Thymus (tissue), 11 donors: ENCODE measurements around the gene NPRL2. TPM values are rescaled to one million over a fixed set of nuclear protein-coding genes. Genes with fewer than 3 reads are reported as not detected.

ENCODE experiments used
- DNase-seq, 9 donors: peaks; one replicate each; pipeline ENCODE4 v3.0.0-alpha.2; 2013; ENCODE audit warnings: low spot score in 9 of 9, low read depth in 6 of 9, missing footprints in 1 of 9
- H3K27ac ChIP-seq, 2 donors: one replicate each; pipeline ENCODE4 v1.5.1; 2013; ENCODE audit warnings: control low read depth in 1 of 2, low read depth in 1 of 2, low read length in 1 of 2, mild to moderate bottlenecking in 1 of 2, moderate library complexity in 1 of 2
- H3K27me3 ChIP-seq, 2 donors: one replicate each; pipeline ENCODE4 v1.5.1; 2013; ENCODE audit warnings: low read length in 1 of 2; ENCODE audit not compliant: control insufficient read depth in 2 of 2, insufficient read depth in 1 of 2
- H3K36me3 ChIP-seq, 2 donors: one replicate each; pipeline ENCODE4 v1.5.1; 2013; ENCODE audit warnings: low read length in 1 of 2, mild to moderate bottlenecking in 1 of 2, moderate library complexity in 1 of 2; ENCODE audit not compliant: control insufficient read depth in 2 of 2, insufficient read depth in 2 of 2
- H3K4me1 ChIP-seq, 2 donors: one replicate each; pipeline ENCODE4 v1.5.1; 2013; ENCODE audit warnings: low read length in 2 of 2; ENCODE audit not compliant: control insufficient read depth in 2 of 2, insufficient read depth in 2 of 2
- H3K4me3 ChIP-seq, 2 donors: one replicate each; pipeline ENCODE4 v1.5.1; 2013; ENCODE audit warnings: low read length in 2 of 2, control low read depth in 1 of 2, mild to moderate bottlenecking in 1 of 2
- H3K9me3 ChIP-seq, 2 donors: one replicate each; pipeline ENCODE4 v1.5.1; 2013; ENCODE audit warnings: low read length in 1 of 2, mild to moderate bottlenecking in 1 of 2; ENCODE audit not compliant: control insufficient read depth in 2 of 2, insufficient read depth in 1 of 2
- WGBS: extraction: QIAGEN DNeasy Blood & Tissue Kit; methylation state at CpG from one replicate; pipeline ENCODE4 v1.1.7; 2013; 5-methylcytosine and 5-hydroxymethylcytosine counted together
- polyA plus RNA-seq: library from polyadenylated mRNA; stranded (reverse); fragments of 200-250 nt; gene quantifications from one replicate; pipeline ENCODE4 v1.2.3, GENCODE V29; 2013
- total RNA-seq: library from RNA; stranded (reverse); fragments of 120-200 nt; gene quantifications from one replicate; pipeline ENCODE4 v1.2.4, GENCODE V29; 2013
- donor health status: healthy.

The NPRL2 gene
- total and polyA plus RNA-seq, 2 donors, result 24.5 to 30.9 TPM

DNA sequence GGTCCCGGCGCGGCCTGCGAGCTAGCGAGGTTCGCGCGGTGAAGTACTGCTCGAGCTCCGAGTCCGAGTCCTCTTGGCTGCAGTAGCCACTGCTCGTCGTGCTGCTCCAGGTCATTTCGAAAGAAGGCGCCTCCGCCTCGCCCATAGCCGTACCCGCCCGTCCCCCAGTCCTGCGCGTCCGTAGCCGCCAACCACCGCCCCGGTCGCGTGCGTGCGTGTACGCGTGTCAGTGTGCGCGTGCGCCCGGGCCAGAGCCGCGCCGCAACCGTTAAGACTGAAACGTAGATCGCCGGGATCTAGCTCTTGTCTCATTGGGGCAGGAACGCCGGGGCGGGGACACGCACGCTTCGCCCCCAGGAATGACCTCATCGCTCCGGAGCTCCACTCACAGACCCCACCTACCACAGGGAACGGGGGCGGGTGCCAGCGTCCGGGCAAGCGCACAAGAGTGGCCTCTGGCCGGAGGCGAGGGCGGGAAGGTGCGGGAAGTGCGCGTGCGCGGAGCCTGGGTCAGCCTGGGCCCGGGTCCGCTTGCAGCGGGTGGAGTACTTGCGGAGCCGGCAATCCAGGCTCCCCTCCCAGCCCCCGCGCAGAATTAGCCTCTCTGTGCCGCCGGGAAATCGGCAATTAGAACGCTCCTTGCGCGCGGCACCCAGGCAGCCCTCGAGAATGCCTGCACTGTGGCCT is 13.3 kb downstream of the NPRL2 start:
- Histone ChIP-seq H3K9me3 (peaks cover 0 to 4% of the 10 kb centered on the region in 2 donors), H3K27ac (peak overlapping the region; percentile 96 to 97), H3K4me1 (peaks cover 24 to 70% of the 10 kb centered on the region in 2 donors), H3K4me3 (peak overlapping the region; percentile 68 to 86), H3K36me3 (peaks cover 1 to 15% of the 10 kb centered on the region in 2 donors), H3K27me3 (peaks cover 0 to 32% of the 10 kb centered on the region in 2 donors)
- DNase-seq, result peak; percentile 78 to 97 (median 87)
- WGBS, result under 1% methylated on average over 79 of the region's 79 CpGs

GRCh38 chr3:50336452-50337174 is 14.0 kb downstream of the NPRL2 start:
- Histone ChIP-seq H3K4me1 (peaks cover 24 to 69% of the 10 kb centered on the region in 2 donors), H3K36me3 (peaks cover 8 to 22% of the 10 kb centered on the region in 2 donors), H3K9me3 (peaks cover 0 to 4% of the 10 kb centered on the region in 2 donors), H3K4me3 (peak overlapping the region; percentile 68 to 86), H3K27me3 (peaks cover 0 to 32% of the 10 kb centered on the region in 2 donors), H3K27ac (peak overlapping the region; percentile 96 to 97)
- peak in 3 of 9 donors; percentile 30 to 55 (median 42) for DNase-seq
- 4% methylated on average over 31 of the region's 31 CpGs for WGBS

- 92% methylated on average over 5 of the region's 5 CpGs for WGBS
- no peaks in the 10 kb centered on the region for H3K9me3 ChIP-seq
- peaks cover 0 to 13% of the 10 kb centered on the region in 2 donors for H3K27me3 ChIP-seq
- no peak for DNase-seq
- peak overlapping the region in 1 of 2 donors; percentile 66 for H3K27ac ChIP-seq
- peaks cover 19 to 49% of the 10 kb centered on the region in 2 donors for H3K4me1 ChIP-seq
- H3K36me3 ChIP-seq, result peaks cover 29 to 43% of the 10 kb centered on the region in 2 donors
- no peak overlapping the region for H3K4me3 ChIP-seq
Observed at GRCh38 chr3:50334339-50335075, 16.1 kb downstream of the NPRL2 start.

GRCh38 chr3:50333744-50334328 is 16.7 kb downstream of the NPRL2 start:
- 87% methylated on average over 12 of the region's 12 CpGs for WGBS
- peaks cover 16 to 43% of the 10 kb centered on the region in 2 donors for H3K4me1 ChIP-seq

GRCh38 chr3:50331364-50331907 is 19.1 kb downstream of the NPRL2 start:
- Histone ChIP-seq H3K9me3 (peaks cover 0 to 4% of the 10 kb centered on the region in 2 donors), H3K27me3 (no peaks in the 10 kb centered on the region), H3K4me1 (peaks cover 14 to 45% of the 10 kb centered on the region in 2 donors), H3K27ac (no peak overlapping the region), H3K36me3 (peaks cover 29 to 49% of the 10 kb centered on the region in 2 donors), H3K4me3 (no peak overlapping the region)
- 98% methylated on average over 19 of the region's 19 CpGs for WGBS
- no peak for DNase-seq

More at GRCh38 chr3:50333744-50334328, 16.7 kb downstream of the NPRL2 start:
- Histone ChIP-seq H3K36me3 (peaks cover 29 to 48% of the 10 kb centered on the region in 2 donors), H3K4me3 (no peak overlapping the region), H3K27ac (peak overlapping the region; percentile 20 to 66), H3K9me3 (no peaks in the 10 kb centered on the region), H3K27me3 (peaks cover 0 to 7% of the 10 kb centered on the region in 2 donors)
- no peak for DNase-seq

DNA sequence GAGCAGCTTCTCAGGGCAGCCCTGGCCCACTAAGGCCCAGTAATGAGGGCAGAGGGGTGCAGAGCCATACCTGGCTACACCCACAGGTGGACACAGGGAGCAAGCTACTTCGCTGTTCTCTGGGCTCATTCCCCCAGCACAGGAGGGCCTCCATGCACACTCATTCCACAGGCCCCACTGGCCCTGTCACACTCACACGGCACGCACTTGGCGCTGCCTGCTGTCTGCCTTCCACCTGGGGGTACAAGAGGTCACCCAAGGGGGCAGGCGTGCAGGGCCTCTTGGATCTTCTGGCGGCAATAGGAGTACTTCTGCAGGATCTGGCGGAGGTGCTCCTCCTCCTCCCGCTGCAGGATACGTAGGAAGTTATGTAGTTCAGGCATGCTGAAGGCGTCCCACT is 20.2 kb downstream of the NPRL2 start:
- Histone ChIP-seq H3K4me3 (no peak overlapping the region), H3K4me1 (peaks cover 5 to 34% of the 10 kb centered on the region in 2 donors), H3K9me3 (peaks cover 0 to 4% of the 10 kb centered on the region in 2 donors), H3K27ac (no peak overlapping the region), H3K27me3 (no peaks in the 10 kb centered on the region), H3K36me3 (peaks cover 40 to 60% of the 10 kb centered on the region in 2 donors)
- 98% methylated on average over 10 of the region's 10 CpGs for WGBS
- no peak for DNase-seq

DNA sequence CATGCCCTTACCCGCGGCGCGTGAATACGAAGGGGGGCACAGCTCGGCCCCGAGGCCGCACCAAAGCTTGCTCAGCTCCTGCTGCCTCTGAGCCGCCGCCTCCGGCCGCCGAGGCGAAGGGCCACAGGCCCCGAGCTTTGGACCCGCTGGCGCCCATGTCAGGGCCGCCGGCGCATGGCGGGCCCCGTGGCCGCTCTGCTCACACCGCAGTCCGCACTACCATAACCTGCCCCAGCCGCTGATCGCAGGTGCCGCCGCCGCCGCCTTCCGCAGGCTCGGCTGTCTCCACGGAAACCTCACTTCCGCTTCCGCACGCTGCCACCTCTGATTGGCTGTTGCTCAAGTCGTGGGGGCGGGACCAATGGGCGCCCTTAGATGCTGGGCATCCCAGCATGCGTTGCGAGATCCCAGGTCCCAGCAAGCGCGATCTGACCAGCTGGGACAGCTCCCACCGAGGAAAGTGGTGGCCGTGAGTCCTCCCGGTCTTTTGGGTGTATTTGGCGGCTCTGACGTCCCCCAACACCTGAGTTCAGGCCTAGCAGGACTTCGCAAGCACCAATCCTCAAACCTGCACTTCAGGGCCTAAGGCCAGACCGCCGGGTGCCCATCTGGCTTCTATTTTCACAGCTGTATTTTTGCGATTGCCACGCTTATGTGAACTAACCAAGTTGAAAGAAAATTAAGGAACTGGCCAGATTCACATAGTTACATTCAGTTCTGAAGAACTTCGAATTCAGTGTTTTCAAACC is 22.5 kb downstream of the NPRL2 start, which contains the start of gene TUSC2:
TUSC2 (minus strand) TSS at position 281 of the 749 bp plus-strand sequence; CDS start at position 157, 124 bp downstream.
- Histone ChIP-seq H3K9me3 (peaks cover 0 to 4% of the 10 kb centered on the region in 2 donors), H3K36me3 (peaks cover 47 to 53% of the 10 kb centered on the region in 2 donors), H3K27me3 (no peaks in the 10 kb centered on the region), H3K27ac (peak within 1 kb of the TSS; percentile 82 to 86), H3K4me1 (peaks cover 5 to 20% of the 10 kb centered on the region in 2 donors), H3K4me3 (peak within 1 kb of the TSS; percentile 81 to 88)
- peak; percentile 91 to 99 (median 97) for DNase-seq
- 4% methylated on average over 55 of the region's 55 CpGs for WGBS

GRCh38 chr3:50327129-50327528 is 23.4 kb downstream of the NPRL2 start:
- peaks cover 0 to 4% of the 10 kb centered on the region in 2 donors for H3K9me3 ChIP-seq
- no peak for DNase-seq
- H3K36me3 ChIP-seq, result peaks cover 44 to 48% of the 10 kb centered on the region in 2 donors
- H3K4me1 ChIP-seq, result peaks cover 7 to 24% of the 10 kb centered on the region in 2 donors
- H3K27ac ChIP-seq, result no peak overlapping the region
- H3K4me3 ChIP-seq, result peak overlapping the region; percentile 81 to 88
- H3K27me3 ChIP-seq, result no peaks in the 10 kb centered on the region
- WGBS, result 86% methylated on average over 4 of the region's 4 CpGs
